ENCODE measurements around the gene ADAM10.

Gene ADAM10

GRCh38 chr15:58650102-58650501 is 99.4 kb downstream of the ADAM10 start:
- TF ChIP-seq, protein P1, sequence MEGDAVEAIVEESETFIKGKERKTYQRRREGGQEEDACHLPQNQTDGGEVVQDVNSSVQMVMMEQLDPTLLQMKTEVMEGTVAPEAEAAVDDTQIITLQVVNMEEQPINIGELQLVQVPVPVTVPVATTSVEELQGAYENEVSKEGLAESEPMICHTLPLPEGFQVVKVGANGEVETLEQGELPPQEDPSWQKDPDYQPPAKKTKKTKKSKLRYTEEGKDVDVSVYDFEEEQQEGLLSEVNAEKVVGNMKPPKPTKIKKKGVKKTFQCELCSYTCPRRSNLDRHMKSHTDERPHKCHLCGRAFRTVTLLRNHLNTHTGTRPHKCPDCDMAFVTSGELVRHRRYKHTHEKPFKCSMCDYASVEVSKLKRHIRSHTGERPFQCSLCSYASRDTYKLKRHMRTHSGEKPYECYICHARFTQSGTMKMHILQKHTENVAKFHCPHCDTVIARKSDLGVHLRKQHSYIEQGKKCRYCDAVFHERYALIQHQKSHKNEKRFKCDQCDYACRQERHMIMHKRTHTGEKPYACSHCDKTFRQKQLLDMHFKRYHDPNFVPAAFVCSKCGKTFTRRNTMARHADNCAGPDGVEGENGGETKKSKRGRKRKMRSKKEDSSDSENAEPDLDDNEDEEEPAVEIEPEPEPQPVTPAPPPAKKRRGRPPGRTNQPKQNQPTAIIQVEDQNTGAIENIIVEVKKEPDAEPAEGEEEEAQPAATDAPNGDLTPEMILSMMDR (IDR thresholded peaks at IDR 0.05; ENCODE audit: borderline replicate concordance, control extremely low read depth, extremely low read depth, insufficient read depth, missing control alignments) = no peak
- no peak for DNase-seq (ENCODE audit: low spot score)
- in situ Hi-C loops (cut with MboI; ENCODE audit: low sequenced_read_pairs, unreplicated experiment) = no loop called here

GRCh38 chr15:58649175-58649574 is 100.3 kb downstream of the ADAM10 start:
- TF ChIP-seq, protein P1 (IDR thresholded peaks at IDR 0.05; ENCODE audit: borderline replicate concordance, control extremely low read depth, extremely low read depth, insufficient read depth, missing control alignments) = no peak
- in situ Hi-C loops (cut with MboI; ENCODE audit: low sequenced_read_pairs, unreplicated experiment) = no loop called here
- no peak for DNase-seq (ENCODE audit: low spot score)

DNA sequence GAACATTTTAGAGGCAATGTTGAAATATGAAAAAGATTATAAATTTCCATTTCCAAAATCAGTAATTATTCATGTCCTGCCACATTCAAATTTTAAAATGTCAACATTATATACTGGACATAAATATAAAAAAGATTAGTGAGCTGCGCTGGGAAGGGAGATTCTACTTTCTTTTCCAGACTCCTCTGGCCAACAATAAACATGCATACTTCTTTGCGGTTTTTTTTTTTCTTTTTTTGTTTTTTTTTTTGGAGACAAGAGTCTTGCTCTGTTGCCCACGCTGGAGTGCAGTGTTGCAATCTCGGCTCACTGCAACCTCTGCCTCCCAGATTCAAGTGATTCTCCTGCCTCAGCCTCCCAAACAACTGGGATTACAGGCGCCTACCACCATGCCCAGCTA is 105.5 kb downstream of the ADAM10 start:
- in situ Hi-C loops (cut with MboI; ENCODE audit: low sequenced_read_pairs, unreplicated experiment) = no loop called here
- TF ChIP-seq, protein P1 (IDR thresholded peaks at IDR 0.05; ENCODE audit: borderline replicate concordance, control extremely low read depth, extremely low read depth, insufficient read depth, missing control alignments) = no peak
- DNase-seq (ENCODE audit: low spot score) = no peak

DNA sequence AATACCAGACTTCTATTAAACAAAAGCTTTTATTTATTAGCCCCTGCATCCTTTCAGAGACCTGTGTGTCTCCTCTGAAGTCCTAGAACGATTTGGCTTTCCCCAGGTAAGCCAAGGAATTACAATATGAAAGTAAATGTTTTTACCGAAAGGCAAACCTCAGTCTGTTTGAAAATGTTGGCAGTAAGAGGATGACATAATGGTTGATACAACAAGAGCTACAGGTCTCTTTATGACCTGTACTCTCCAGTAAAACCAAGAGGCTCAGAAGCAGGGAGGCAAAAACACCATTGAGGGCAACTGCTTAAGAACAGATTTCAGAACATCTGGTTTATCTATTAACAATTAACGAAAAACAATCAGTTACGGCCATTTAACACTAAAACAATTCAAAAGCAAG is 107.8 kb downstream of the ADAM10 start:
- no peak for DNase-seq (ENCODE audit: low spot score)
- TF ChIP-seq, protein P1 (IDR thresholded peaks at IDR 0.05; ENCODE audit: borderline replicate concordance, control extremely low read depth, extremely low read depth, insufficient read depth, missing control alignments) = no peak
- in situ Hi-C loops (cut with MboI; ENCODE audit: low sequenced_read_pairs, unreplicated experiment) = no loop called here

DNA sequence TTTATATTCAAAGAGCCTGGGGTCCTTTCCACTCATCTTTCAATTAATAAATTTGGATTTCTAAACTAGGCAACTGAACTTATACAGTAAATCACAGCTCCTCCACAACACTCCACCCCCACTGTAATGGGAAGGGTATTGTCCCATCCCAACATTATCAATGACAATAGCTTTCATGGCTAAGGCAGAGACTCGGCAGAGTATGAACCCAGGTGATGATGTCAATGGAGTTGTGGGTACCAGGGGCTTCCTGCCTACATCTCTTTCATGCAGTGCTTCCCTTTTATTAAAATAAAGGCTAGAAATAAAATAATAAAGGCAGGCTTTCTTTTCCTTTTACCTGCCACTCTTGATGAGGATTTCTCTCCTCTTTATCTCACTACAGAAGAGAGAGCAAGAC is 109.5 kb downstream of the ADAM10 start:
- in situ Hi-C loops (cut with MboI; ENCODE audit: low sequenced_read_pairs, unreplicated experiment) = no loop called here

GRCh38 chr15:58639002-58639756 is 110.3 kb downstream of the ADAM10 start:
- in situ Hi-C loops (cut with MboI; ENCODE audit: low sequenced_read_pairs, unreplicated experiment) = no loop called here
- no peak for DNase-seq (ENCODE audit: low spot score)
- TF ChIP-seq, protein P1 (IDR thresholded peaks at IDR 0.05; ENCODE audit: borderline replicate concordance, control extremely low read depth, extremely low read depth, insufficient read depth, missing control alignments) = no peak

More for the DNA sequence above, 109.5 kb downstream of the ADAM10 start:
- DNase-seq (ENCODE audit: low spot score) = no peak
- TF ChIP-seq, protein P1 (IDR thresholded peaks at IDR 0.05; ENCODE audit: borderline replicate concordance, control extremely low read depth, extremely low read depth, insufficient read depth, missing control alignments) = no peak

Data from GM13976 (cell line).